Gastroesophageal sphincter (tissue), 3 donors: Measurements from ENCODE around the gene IQSEC1.
A peak's percentile ranks its signal among the peaks of the same experiment; 100 is the strongest.

ENCODE experiments used
- CTCF ChIP-seq, 4 experiments: fragments of 200-600 bp in 2 of 4; fragments of 450-650 bp in 2 of 4; sonication (generic) in 1 of 4; IDR thresholded peaks; one replicate each; pipeline ENCODE4 v1.5.1; 2017 to 2019; ENCODE audit warnings: antibody characterized with exemption in 4 of 4, mild to moderate bottlenecking in 2 of 4, moderate library complexity in 2 of 4
- POLR2A ChIP-seq, 2 donors: fragments of 450-650 bp; IDR thresholded peaks; one replicate each; pipeline ENCODE4 v1.6.1; 2017; ENCODE audit warnings: antibody characterized with exemption in 2 of 2, mild to moderate bottlenecking in 2 of 2, moderate library complexity in 1 of 2

- no peak for TF ChIP-seq POLR2A (IDR thresholded peaks at IDR 0.05)
- peak in 3 of 4 experiments; percentile 91 to 94 (median 93) for TF ChIP-seq CTCF (IDR thresholded peaks at IDR 0.05)
These were observed 181.0 kb downstream of the IQSEC1 start for GRCh38 chr3:12891985-12892839.
